GM12878 (cell line): Measurements from ENCODE around the gene NTRK3. TPM values are rescaled to one million over a fixed set of nuclear protein-coding genes. Genes with fewer than 3 reads are reported as not detected.

Experiments
- ATAC-seq: fragments of 200-7000 bp; cut with Tn5 transposase; 3 replicates; pipeline ENCODE4 v1.9.1; 2020; ENCODE audit warnings: mild to moderate bottlenecking, moderate library complexity
- BruUV-seq: library from RNA; stranded (reverse); fragments of 400-500 nt; replicated peaks from 2 replicates; lab custom pipeline; 2021; lab: Mats Ljungman, UMichigan
- CTCF ChIA-PET: fragments of 300-600 bp; sonication (Branson Sonifier 250); formaldehyde crosslinking; extraction: SDS; loops from one replicate; lab custom pipeline; 2021; ENCODE audit warnings: inconsistent platforms; lab: Yijun Ruan, JAX
- POLR2A ChIA-PET: fragments of 350-600 bp; formaldehyde crosslinking; extraction: SDS; loops from one replicate; lab custom pipeline; 2021; ENCODE audit warnings: inconsistent platforms; lab: Charles Lee
- RAD21 ChIA-PET: fragments of 300-600 bp; sonication (Branson Sonifier 250); formaldehyde crosslinking; loops from one replicate; lab custom pipeline; 2023; ENCODE audit warnings: antibody characterized with exemption; ENCODE audit not compliant: unreplicated experiment; lab: Charles Lee
- SMC1A ChIA-PET: fragments of 300-600 bp; sonication (Branson Sonifier 250); formaldehyde crosslinking; loops from one replicate; lab custom pipeline; 2023; ENCODE audit not compliant: unreplicated experiment, uncharacterized antibody; lab: Charles Lee
- DNase-seq: peaks from one replicate; pipeline ENCODE4 v3.0.0-alpha.2; 2011; ENCODE audit warnings: low read depth, low spot score
- FAIRE-seq: peaks from 3 replicates; lab custom pipeline; 2011; peaks lifted over from hg19 to GRCh38; lab: Jason Lieb, UNC
- H2AFZ ChIP-seq: 2 replicates; pipeline ENCODE4 v1.6.0; 2011; ENCODE audit warnings: low read depth, low read length, control low read depth; ENCODE audit not compliant: control insufficient read depth
- H3K27ac ChIP-seq: 2 replicates; pipeline ENCODE4 v1.5.1; 2011; ENCODE audit warnings: control low read depth; ENCODE audit not compliant: control insufficient read depth, insufficient read depth
- H3K27me3 ChIP-seq, 2 experiments: replicated peaks in 1 of 2; 2 replicates each; pipeline versions ENCODE4 v1.6.0 to v1.6.1; 2011; ENCODE audit warnings: low read length in 1 of 2; ENCODE audit not compliant: control insufficient read depth in 2 of 2, insufficient read depth in 2 of 2
- H3K36me3 ChIP-seq, 2 experiments: 2 replicates each; pipeline ENCODE4 v1.5.1; 2011; ENCODE audit warnings: low read length in 1 of 2; ENCODE audit not compliant: control insufficient read depth in 2 of 2, insufficient read depth in 2 of 2
- H3K4me1 ChIP-seq: 2 replicates; pipeline ENCODE4 v1.6.1; 2011; ENCODE audit warnings: mild to moderate bottlenecking, low read length, moderate library complexity, mixed read lengths; ENCODE audit not compliant: control insufficient read depth, insufficient read depth
- H3K4me2 ChIP-seq: 2 replicates; pipeline ENCODE4 v1.6.0; 2011; ENCODE audit warnings: control low read depth; ENCODE audit not compliant: control insufficient read depth, insufficient read depth
- H3K4me3 ChIP-seq: fragments of 200-600 bp; sonication (generic); 2 replicates; pipeline ENCODE4 v1.5.1; 2016
- H3K79me2 ChIP-seq: 2 replicates; pipeline ENCODE4 v1.6.0; 2011; ENCODE audit warnings: low read length; ENCODE audit not compliant: control insufficient read depth, insufficient read depth
- H3K9ac ChIP-seq: 2 replicates; pipeline ENCODE4 v1.8.0; 2011; ENCODE audit warnings: low read length, control low read depth, mixed read lengths; ENCODE audit not compliant: control insufficient read depth, insufficient read depth
- H3K9me3 ChIP-seq: replicated peaks from 3 replicates; pipeline ENCODE4 v1.5.1; 2011; ENCODE audit warnings: mild to moderate bottlenecking, low read length; ENCODE audit not compliant: control insufficient read depth, insufficient read depth
- H4K20me1 ChIP-seq: 2 replicates; pipeline ENCODE4 v1.6.0; 2011; ENCODE audit not compliant: control insufficient read depth, insufficient read depth
- CBX3 ChIP-seq: fragments of 200-600 bp; sonication (generic); IDR thresholded peaks from 2 replicates; pipeline ENCODE4 v1.6.1; 2016; ENCODE audit warnings: low read depth, borderline replicate concordance
- CBX5 ChIP-seq: sonication (generic); IDR thresholded peaks from 2 replicates; pipeline ENCODE4 v1.6.1; 2016; ENCODE audit warnings: low read depth, moderate library complexity, mild to moderate bottlenecking, inconsistent platforms
- HDAC6 ChIP-seq: fragments of 200-600 bp; sonication (generic); IDR thresholded peaks from one replicate; pipeline ENCODE4 v1.8.0; 2017; ENCODE audit warnings: antibody characterized with exemption; ENCODE audit not compliant: unreplicated experiment
- MTA2 ChIP-seq: fragments of 450-650 bp; IDR thresholded peaks from 2 replicates; pipeline ENCODE4 v1.6.1; 2016; ENCODE audit warnings: low read depth, mild to moderate bottlenecking, moderate library complexity
- PML ChIP-seq: IDR thresholded peaks from 2 replicates; pipeline ENCODE4 v1.6.1; 2012; ENCODE audit warnings: low read length, inconsistent platforms
- SRF ChIP-seq, 2 experiments: IDR thresholded peaks; 2 replicates each; pipeline ENCODE4 v1.6.1; 2011; ENCODE audit warnings: low read depth in 2 of 2, low read length in 2 of 2, mild to moderate bottlenecking in 1 of 2, moderate library complexity in 1 of 2
- TAF1 ChIP-seq: IDR thresholded peaks from 2 replicates; pipeline ENCODE4 v1.6.1; 2011; ENCODE audit warnings: mild to moderate bottlenecking, low read depth, low read length, borderline replicate concordance
- TCF12 ChIP-seq: IDR thresholded peaks from 2 replicates; pipeline ENCODE4 v1.6.1; 2011; ENCODE audit warnings: low read depth, mild to moderate bottlenecking, low read length
- WGBS: methylation state at CpG from one replicate; pipeline ENCODE4 v1.1.6; 2016; ENCODE audit warnings: low lambda C conversion rate; ENCODE audit not compliant: insufficient replicate concordance, insufficient coverage; ENCODE audit errors: missing lambda C conversion rate; 5-methylcytosine and 5-hydroxymethylcytosine counted together
- in situ Hi-C: fragments of 300-500 bp; cut with MboI; formaldehyde crosslinking; loops from 9 replicates; pipeline ENCODE4 v1.14.3; 2018; ENCODE audit warnings: mixed read lengths
- intact Hi-C: fragments of 100-400 bp; cut with micrococcal nuclease; formaldehyde crosslinking; loops from one replicate; pipeline ENCODE4 v1.14.2; 2022; ENCODE audit not compliant: unreplicated experiment
- polyA plus RNA-seq, 11 experiments: library from polyadenylated mRNA; depleted of rRNA in 4 of 11; unstranded in 6 of 11; stranded (reverse) in 5 of 11; fragments of >200 nt; fragmentation: Nextera tagmentation in 4 of 11; fragmentation: Illumina TruSeq in 1 of 11; extraction: Ambion mirVana in 4 of 11; extraction: Trizol in 1 of 11; gene quantifications; 1 replicate in 1 of 11; 2 replicates in 10 of 11; pipeline versions ENCODE4 v1.2.1 to v1.2.3, GENCODE V29; 2011 to 2016; ENCODE audit warnings: inconsistent platforms in 2 of 11, missing spikeins in 2 of 11, low read depth in 1 of 11
- total RNA-seq, 4 experiments: library from RNA; depleted of rRNA in 3 of 4; stranded (reverse); fragments of >200 nt in 3 of 4; fragmentation: Illumina TruSeq in 1 of 4; extraction: Trizol in 1 of 4; gene quantifications; 2 replicates each; pipeline versions ENCODE4 v1.2.1 to v1.2.3, GENCODE V29; 2013 to 2021
- TF ChIP-seq, protein P1 (sequence below): IDR thresholded peaks from 2 replicates; pipeline ENCODE4 v1.6.1; 2011; ENCODE audit warnings: low read depth, low read length, improper control_type of control experiment, borderline replicate concordance

Gene NTRK3
- total and polyA plus RNA-seq, 10 of the 15 experiments (the other 5 are each of a cell fraction or from before 2014, with no cell fraction given) = not detected

DNA sequence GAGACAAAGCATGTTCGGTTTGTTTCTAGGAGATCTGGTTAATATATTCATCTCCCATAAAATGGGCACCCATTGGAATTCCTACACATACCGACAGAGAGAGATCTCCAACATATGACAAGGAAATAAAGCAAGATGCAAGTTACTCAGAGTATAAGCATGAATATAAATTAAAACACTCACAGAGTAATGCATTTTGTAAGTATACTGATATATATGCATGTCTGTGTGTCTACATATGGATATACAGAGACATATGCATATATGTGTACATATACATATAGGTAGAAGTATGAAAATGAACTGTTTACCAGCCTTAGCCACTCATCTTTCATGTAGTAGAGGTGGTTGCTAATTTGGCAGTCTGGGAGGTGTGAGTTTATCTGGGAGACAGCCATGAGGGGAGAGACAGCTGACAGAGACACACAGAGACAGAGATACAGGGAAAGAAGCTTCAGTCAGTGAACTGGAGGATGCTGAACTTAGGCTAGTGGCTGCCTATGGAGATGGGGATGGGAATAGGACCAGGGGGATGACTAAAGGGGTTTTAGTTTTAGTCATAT, 134.5 kb downstream of the NTRK3 start:
- no peaks in the 10 kb centered on the region for H3K27me3 ChIP-seq
- BruUV-seq = no TSS peak
- H4K20me1 ChIP-seq = no peaks in the 10 kb centered on the region; the same call in 1 of the 2 replicates
- in situ Hi-C loops = no loop called here
- ChIA-PET RAD21 (no interaction called here), SMC1A (no interaction called here), CTCF (no interaction called here)
- intact Hi-C loops = no loop called here
- WGBS = 11% methylated on average over 2 of the region's 2 CpGs
- H3K4me1 ChIP-seq = no peaks in the 10 kb centered on the region
- no peak overlapping the region for H2AFZ ChIP-seq
- ATAC-seq (no peak), DNase-seq (no peak)
- no peaks in the 10 kb centered on the region for H3K79me2 ChIP-seq
- H3K27ac ChIP-seq = no peak overlapping the region
- H3K36me3 ChIP-seq = no peaks in the 10 kb centered on the region
- no peak for TF ChIP-seq TAF1
- TF ChIP-seq PML = no peak
- no peak for TF ChIP-seq HDAC6
- TF ChIP-seq SRF (IDR thresholded peaks at IDR 0.05; ENCODE audit: low read depth in 2 of 2, low read length in 2 of 2) = no peak
- no peak for TF ChIP-seq MTA2
- no peak for TF ChIP-seq CBX3
- TF ChIP-seq, protein P1, sequence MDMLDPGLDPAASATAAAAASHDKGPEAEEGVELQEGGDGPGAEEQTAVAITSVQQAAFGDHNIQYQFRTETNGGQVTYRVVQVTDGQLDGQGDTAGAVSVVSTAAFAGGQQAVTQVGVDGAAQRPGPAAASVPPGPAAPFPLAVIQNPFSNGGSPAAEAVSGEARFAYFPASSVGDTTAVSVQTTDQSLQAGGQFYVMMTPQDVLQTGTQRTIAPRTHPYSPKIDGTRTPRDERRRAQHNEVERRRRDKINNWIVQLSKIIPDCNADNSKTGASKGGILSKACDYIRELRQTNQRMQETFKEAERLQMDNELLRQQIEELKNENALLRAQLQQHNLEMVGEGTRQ = no peak
- no peak for TF ChIP-seq TCF12
- TF ChIP-seq CBX5 = no peak
- TF ChIP-seq, all 136 proteins: peak for 0
- Histone ChIP-seq H3K9me3 (no peaks in the 10 kb centered on the region), H3K4me2 (no peak overlapping the region), H3K9ac (no peak overlapping the region), H3K4me3 (no peak overlapping the region)
- POLR2A ChIA-PET = no interaction called here
- FAIRE-seq = no peak
